LNCAP (cell line): ENCODE data around the gene CUL1.

ENCODE experiments used
- CTCF ChIP-seq: fragments of 450-650 bp; IDR thresholded peaks from 2 replicates; pipeline ENCODE4 v1.5.1; 2017; ENCODE audit warnings: mild to moderate bottlenecking

The CUL1 gene

GRCh38 chr7:148733496-148733895 is 34.8 kb downstream of the CUL1 start:
- no peak for TF ChIP-seq CTCF

GRCh38 chr7:148735141-148735540 is 36.4 kb downstream of the CUL1 start:
- no peak for TF ChIP-seq CTCF

GRCh38 chr7:148735967-148736366 is 37.3 kb downstream of the CUL1 start:
- no peak for TF ChIP-seq CTCF

GRCh38 chr7:148738737-148739535 is 40.2 kb downstream of the CUL1 start:
- TF ChIP-seq CTCF, result no peak

GRCh38 chr7:148746135-148746534 is 47.4 kb downstream of the CUL1 start:
- TF ChIP-seq CTCF, result no peak

GRCh38 chr7:148747274-148747673 is 48.6 kb downstream of the CUL1 start:
- TF ChIP-seq CTCF, result no peak

- TF ChIP-seq CTCF, result no peak
Observed at GRCh38 chr7:148750442-148751355, 52.0 kb downstream of the CUL1 start.
